ENCODE results near the gene BACH2.
"Not testable (repeated sequence)": the region's sequence is repeated elsewhere in the genome, so short reads cannot be mapped to it uniquely, and the experiment has no call there.

Gene BACH2

GRCh38 chr6:90151576-90152422 lies 144.8 kb downstream of the BACH2 start:
- DNase-seq (ENCODE audit: low read depth in 1 of 2, low spot score in 1 of 2): no peak
- TF ChIP-seq JUND (IDR thresholded peaks at IDR 0.05; ENCODE audit: low read depth): no peak
- in situ Hi-C loops (cut with HindIII; ENCODE audit: low pct_unique_long_range_greater_than_20kb, low sequenced_read_pairs): no loop called here

- TF ChIP-seq JUND (IDR thresholded peaks at IDR 0.05; ENCODE audit: low read depth): no peak
- in situ Hi-C loops (cut with HindIII; ENCODE audit: low pct_unique_long_range_greater_than_20kb, low sequenced_read_pairs): no loop called here
- DNase-seq (ENCODE audit: low read depth in 1 of 2, low spot score in 1 of 2): no peak
These were observed 147.4 kb downstream of the BACH2 start for GRCh38 chr6:90149280-90149679.

- no peak for DNase-seq (ENCODE audit: low read depth in 1 of 2, low spot score in 1 of 2)
- in situ Hi-C loops (cut with HindIII; ENCODE audit: low pct_unique_long_range_greater_than_20kb, low sequenced_read_pairs): no loop called here
- no peak for TF ChIP-seq JUND (IDR thresholded peaks at IDR 0.05; ENCODE audit: low read depth)
These were observed 147.8 kb downstream of the BACH2 start for GRCh38 chr6:90148867-90149266.

GRCh38 chr6:90146921-90147649 lies 149.6 kb downstream of the BACH2 start:
- TF ChIP-seq JUND (IDR thresholded peaks at IDR 0.05; ENCODE audit: low read depth): no peak
- DNase-seq (ENCODE audit: low read depth in 1 of 2, low spot score in 1 of 2): no peak
- in situ Hi-C loops (cut with HindIII; ENCODE audit: low pct_unique_long_range_greater_than_20kb, low sequenced_read_pairs): no loop called here

GRCh38 chr6:90146024-90146423 lies 150.6 kb downstream of the BACH2 start:
- TF ChIP-seq JUND (IDR thresholded peaks at IDR 0.05; ENCODE audit: low read depth): no peak
- no peak for DNase-seq (ENCODE audit: low read depth in 1 of 2, low spot score in 1 of 2)
- in situ Hi-C loops (cut with HindIII; ENCODE audit: low pct_unique_long_range_greater_than_20kb, low sequenced_read_pairs): no loop called here

- TF ChIP-seq JUND (IDR thresholded peaks at IDR 0.05; ENCODE audit: low read depth): no peak
- no peak for DNase-seq (ENCODE audit: low read depth in 1 of 2, low spot score in 1 of 2)
- in situ Hi-C loops (cut with HindIII; ENCODE audit: low pct_unique_long_range_greater_than_20kb, low sequenced_read_pairs): no loop called here
These were observed 151.6 kb downstream of the BACH2 start for GRCh38 chr6:90144928-90145555.

GRCh38 chr6:90144396-90144795 lies 152.2 kb downstream of the BACH2 start:
- TF ChIP-seq JUND (IDR thresholded peaks at IDR 0.05; ENCODE audit: low read depth): no peak
- DNase-seq (ENCODE audit: low read depth in 1 of 2, low spot score in 1 of 2): no peak
- in situ Hi-C loops (cut with HindIII; ENCODE audit: low pct_unique_long_range_greater_than_20kb, low sequenced_read_pairs): no loop called here

GRCh38 chr6:90140683-90141082 lies 156.0 kb downstream of the BACH2 start:
- in situ Hi-C loops (cut with HindIII; ENCODE audit: low pct_unique_long_range_greater_than_20kb, low sequenced_read_pairs): no loop called here
- no peak for TF ChIP-seq JUND (IDR thresholded peaks at IDR 0.05; ENCODE audit: low read depth)
- no peak for DNase-seq (ENCODE audit: low read depth in 1 of 2, low spot score in 1 of 2)

- DNase-seq (ENCODE audit: low read depth in 1 of 2, low spot score in 1 of 2): no peak
- TF ChIP-seq JUND (IDR thresholded peaks at IDR 0.05; ENCODE audit: low read depth): no peak
- in situ Hi-C loops (cut with HindIII; ENCODE audit: low pct_unique_long_range_greater_than_20kb, low sequenced_read_pairs): no loop called here
These were observed 157.3 kb downstream of the BACH2 start for GRCh38 chr6:90139272-90139817.

GRCh38 chr6:90136837-90137568 lies 159.6 kb downstream of the BACH2 start:
- no peak for DNase-seq (ENCODE audit: low read depth in 1 of 2, low spot score in 1 of 2)
- TF ChIP-seq JUND (IDR thresholded peaks at IDR 0.05; ENCODE audit: low read depth): no peak
- in situ Hi-C loops (cut with HindIII; ENCODE audit: low pct_unique_long_range_greater_than_20kb, low sequenced_read_pairs): no loop called here

- no peak for TF ChIP-seq JUND (IDR thresholded peaks at IDR 0.05; ENCODE audit: low read depth)
- DNase-seq (ENCODE audit: low read depth in 1 of 2, low spot score in 1 of 2): no peak
- in situ Hi-C loops (cut with HindIII; ENCODE audit: low pct_unique_long_range_greater_than_20kb, low sequenced_read_pairs): no loop called here
These were observed 160.5 kb downstream of the BACH2 start for GRCh38 chr6:90136176-90136575.

GRCh38 chr6:90135667-90136066 lies 161.0 kb downstream of the BACH2 start:
- in situ Hi-C loops (cut with HindIII; ENCODE audit: low pct_unique_long_range_greater_than_20kb, low sequenced_read_pairs): no loop called here
- no peak for DNase-seq (ENCODE audit: low read depth in 1 of 2, low spot score in 1 of 2)

GRCh38 chr6:90133664-90134063 lies 163.0 kb downstream of the BACH2 start:
- in situ Hi-C loops (cut with HindIII; ENCODE audit: low pct_unique_long_range_greater_than_20kb, low sequenced_read_pairs); DNase-seq (ENCODE audit: low read depth in 1 of 2, low spot score in 1 of 2): not testable (repeated sequence)

More at GRCh38 chr6:90135667-90136066, 161.0 kb downstream of the BACH2 start:
- TF ChIP-seq JUND (IDR thresholded peaks at IDR 0.05; ENCODE audit: low read depth): no peak

All from T47D (cell line).